ENCODE data around the gene MUC5AC.

GRCh38 chr11:1217151-1217550, 59.4 kb downstream of the MUC5AC start:
- TF ChIP-seq, protein P1, sequence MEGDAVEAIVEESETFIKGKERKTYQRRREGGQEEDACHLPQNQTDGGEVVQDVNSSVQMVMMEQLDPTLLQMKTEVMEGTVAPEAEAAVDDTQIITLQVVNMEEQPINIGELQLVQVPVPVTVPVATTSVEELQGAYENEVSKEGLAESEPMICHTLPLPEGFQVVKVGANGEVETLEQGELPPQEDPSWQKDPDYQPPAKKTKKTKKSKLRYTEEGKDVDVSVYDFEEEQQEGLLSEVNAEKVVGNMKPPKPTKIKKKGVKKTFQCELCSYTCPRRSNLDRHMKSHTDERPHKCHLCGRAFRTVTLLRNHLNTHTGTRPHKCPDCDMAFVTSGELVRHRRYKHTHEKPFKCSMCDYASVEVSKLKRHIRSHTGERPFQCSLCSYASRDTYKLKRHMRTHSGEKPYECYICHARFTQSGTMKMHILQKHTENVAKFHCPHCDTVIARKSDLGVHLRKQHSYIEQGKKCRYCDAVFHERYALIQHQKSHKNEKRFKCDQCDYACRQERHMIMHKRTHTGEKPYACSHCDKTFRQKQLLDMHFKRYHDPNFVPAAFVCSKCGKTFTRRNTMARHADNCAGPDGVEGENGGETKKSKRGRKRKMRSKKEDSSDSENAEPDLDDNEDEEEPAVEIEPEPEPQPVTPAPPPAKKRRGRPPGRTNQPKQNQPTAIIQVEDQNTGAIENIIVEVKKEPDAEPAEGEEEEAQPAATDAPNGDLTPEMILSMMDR (IDR thresholded peaks at IDR 0.05), result no peak
- TF ChIP-seq POLR2AphosphoS5 (IDR thresholded peaks at IDR 0.05) (no peak), EP300 (IDR thresholded peaks at IDR 0.05; ENCODE audit: low read depth) (no peak)

Measured in transverse colon (tissue), 4 donors.